Measurements from ENCODE around the gene MOB1B.
"Not testable (repeated sequence)": the region's sequence is repeated elsewhere in the genome, so short reads cannot be mapped to it uniquely, and the experiment has no call there.

MOB1B gene

GRCh38 chr4:71008196-71008595, 106.0 kb downstream of the MOB1B start:
- DNase-seq (ENCODE audit: low spot score) = no peak

GRCh38 chr4:71009086-71009485, 106.9 kb downstream of the MOB1B start:
- no peak for DNase-seq (ENCODE audit: low spot score)

- DNase-seq (ENCODE audit: low spot score) = peak; percentile 31
These were observed 107.9 kb downstream of the MOB1B start for GRCh38 chr4:71009890-71010588.

GRCh38 chr4:71011451-71011850, 109.3 kb downstream of the MOB1B start:
- no peak for DNase-seq (ENCODE audit: low spot score)

- not testable (repeated sequence) for DNase-seq (ENCODE audit: low spot score)
These were observed 115.2 kb downstream of the MOB1B start for GRCh38 chr4:71017391-71017790.

GRCh38 chr4:71020611-71021010, 118.4 kb downstream of the MOB1B start:
- DNase-seq (ENCODE audit: low spot score) = no peak

- DNase-seq (ENCODE audit: low spot score) = no peak
These were observed 123.5 kb downstream of the MOB1B start for GRCh38 chr4:71025654-71026053.

- DNase-seq (ENCODE audit: low spot score) = peak; percentile 52
These were observed 123.9 kb downstream of the MOB1B start for GRCh38 chr4:71026086-71026485.

- DNase-seq (ENCODE audit: low spot score) = no peak
These were observed 125.4 kb downstream of the MOB1B start for GRCh38 chr4:71027611-71028010.

GRCh38 chr4:71029504-71029903, 127.3 kb downstream of the MOB1B start:
- DNase-seq (ENCODE audit: low spot score) = no peak

GRCh38 chr4:71032106-71032505, 129.9 kb downstream of the MOB1B start:
- DNase-seq (ENCODE audit: low spot score) = not testable (repeated sequence)
